Measurements from ENCODE around the gene CCDC85C. TPM values are rescaled to one million over a fixed set of nuclear protein-coding genes. Genes with fewer than 3 reads are reported as not detected.
A peak's percentile ranks its signal among the peaks of the same experiment; 100 is the strongest.

The CCDC85C gene
- total RNA-seq, 1 experiment from 2014 or later, result 19.4 TPM

- no peak for DNase-seq (ENCODE audit: low read depth)
Measured at GRCh38 chr14:99573436-99574098, 30.4 kb downstream of the CCDC85C start.

DNA sequence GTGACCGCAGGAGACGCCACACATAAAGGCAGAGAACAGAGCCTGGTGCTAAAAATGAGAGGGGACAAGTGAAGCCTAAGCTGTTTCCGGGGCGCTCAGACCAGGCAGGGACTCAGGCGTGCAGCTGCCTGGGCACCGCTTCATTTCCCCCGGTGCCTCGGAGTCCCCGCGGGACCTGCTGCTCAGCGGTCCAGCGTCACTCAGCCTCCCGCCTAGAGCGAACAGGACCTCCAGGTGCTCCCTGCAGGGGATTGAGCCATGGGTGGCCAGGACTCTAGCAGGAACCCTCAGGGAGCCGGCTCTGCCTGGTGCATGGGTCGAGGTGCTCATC, 31.0 kb downstream of the CCDC85C start:
- DNase-seq (ENCODE audit: low read depth), result no peak

GRCh38 chr14:99572173-99572999, 31.6 kb downstream of the CCDC85C start:
- no peak for DNase-seq (ENCODE audit: low read depth)

GRCh38 chr14:99571303-99571986, 32.6 kb downstream of the CCDC85C start:
- peak; percentile 30 for DNase-seq (ENCODE audit: low read depth)

DNA sequence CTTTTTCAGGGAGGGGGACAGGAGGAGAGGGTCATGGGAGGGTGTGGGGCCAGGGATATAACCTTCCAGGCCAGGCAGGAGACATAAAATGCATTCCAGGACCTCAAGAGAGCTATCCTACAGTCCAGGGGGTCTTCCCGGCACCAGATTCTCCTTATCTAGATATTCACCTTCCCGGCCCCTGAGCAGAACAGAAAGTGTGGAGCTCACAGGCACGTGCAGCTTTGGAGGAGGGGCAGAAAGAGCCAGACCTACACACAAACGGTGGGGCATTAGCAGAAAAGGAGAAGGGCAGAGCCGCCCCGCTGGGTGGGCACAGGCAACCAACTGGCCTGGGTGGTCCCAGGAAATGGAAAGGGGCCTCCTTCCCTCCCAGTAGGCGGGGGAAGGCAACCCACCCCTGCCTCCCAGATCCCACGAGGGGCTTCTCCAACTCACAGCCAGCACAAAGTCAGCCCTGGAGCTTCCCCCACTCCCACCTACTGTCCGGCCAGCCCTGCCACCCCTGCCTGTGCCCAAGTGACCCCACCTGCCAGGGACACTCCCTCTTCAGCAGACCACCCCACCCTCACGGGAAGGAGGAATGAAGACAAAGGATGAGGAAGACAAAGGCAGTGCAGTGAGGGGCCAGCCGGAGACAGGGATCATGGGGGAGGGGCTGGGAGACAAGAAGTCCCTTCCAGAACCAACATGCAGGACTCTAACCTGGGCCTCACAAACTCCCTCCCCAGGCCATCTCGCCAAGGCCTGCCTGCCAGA, 33.3 kb downstream of the CCDC85C start:
- no peak for DNase-seq (ENCODE audit: low read depth)

GRCh38 chr14:99569725-99570543, 34.1 kb downstream of the CCDC85C start:
- no peak for DNase-seq (ENCODE audit: low read depth)

DNA sequence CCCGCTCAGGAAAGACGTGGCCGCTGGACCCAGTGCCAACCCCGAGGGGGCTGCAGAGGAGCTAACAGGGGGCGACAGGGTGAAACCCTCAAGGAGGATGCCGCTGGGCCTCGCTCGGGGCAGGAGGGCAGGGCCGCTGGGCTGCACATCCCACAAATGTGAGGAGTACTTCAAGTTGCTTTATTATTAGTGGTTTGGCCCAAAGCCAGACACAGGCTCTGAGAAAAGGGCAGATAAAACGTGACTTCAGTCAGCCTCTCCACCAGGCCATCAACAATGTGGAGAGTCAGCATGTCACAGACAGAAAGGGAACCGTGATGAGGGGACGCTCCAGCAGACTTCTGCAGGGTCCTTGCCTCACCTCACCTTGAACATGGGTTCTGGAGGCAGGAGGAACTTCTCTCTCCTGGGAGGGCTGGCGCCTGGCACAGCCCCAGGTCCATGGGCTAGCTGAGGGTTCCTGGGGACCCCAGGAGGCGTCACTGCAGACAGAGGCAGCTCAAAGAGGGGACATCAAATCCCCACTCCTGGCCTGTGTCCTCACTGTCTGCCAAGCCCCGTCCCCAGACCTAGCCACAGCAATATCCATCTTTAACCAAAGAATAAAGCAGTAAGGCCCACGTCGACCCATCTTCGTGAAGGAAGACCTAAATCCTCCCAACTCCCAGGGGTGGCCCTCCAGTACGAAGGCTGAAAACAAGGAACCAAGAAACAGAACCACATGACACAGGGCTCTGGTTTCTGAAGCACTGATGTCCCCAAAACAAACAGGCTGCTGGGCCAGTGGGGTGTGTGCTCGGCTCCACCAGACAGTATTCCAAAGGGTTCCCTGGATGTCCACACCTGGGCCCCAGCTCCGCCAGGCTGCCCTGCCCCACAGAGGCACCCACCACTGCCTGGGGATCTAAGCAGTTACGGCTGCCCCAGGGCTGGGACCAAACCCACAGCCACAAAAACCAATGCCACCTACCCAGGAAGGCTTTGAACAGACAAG, 35.1 kb downstream of the CCDC85C start:
- DNase-seq (ENCODE audit: low read depth), result peak; percentile 76

DNA sequence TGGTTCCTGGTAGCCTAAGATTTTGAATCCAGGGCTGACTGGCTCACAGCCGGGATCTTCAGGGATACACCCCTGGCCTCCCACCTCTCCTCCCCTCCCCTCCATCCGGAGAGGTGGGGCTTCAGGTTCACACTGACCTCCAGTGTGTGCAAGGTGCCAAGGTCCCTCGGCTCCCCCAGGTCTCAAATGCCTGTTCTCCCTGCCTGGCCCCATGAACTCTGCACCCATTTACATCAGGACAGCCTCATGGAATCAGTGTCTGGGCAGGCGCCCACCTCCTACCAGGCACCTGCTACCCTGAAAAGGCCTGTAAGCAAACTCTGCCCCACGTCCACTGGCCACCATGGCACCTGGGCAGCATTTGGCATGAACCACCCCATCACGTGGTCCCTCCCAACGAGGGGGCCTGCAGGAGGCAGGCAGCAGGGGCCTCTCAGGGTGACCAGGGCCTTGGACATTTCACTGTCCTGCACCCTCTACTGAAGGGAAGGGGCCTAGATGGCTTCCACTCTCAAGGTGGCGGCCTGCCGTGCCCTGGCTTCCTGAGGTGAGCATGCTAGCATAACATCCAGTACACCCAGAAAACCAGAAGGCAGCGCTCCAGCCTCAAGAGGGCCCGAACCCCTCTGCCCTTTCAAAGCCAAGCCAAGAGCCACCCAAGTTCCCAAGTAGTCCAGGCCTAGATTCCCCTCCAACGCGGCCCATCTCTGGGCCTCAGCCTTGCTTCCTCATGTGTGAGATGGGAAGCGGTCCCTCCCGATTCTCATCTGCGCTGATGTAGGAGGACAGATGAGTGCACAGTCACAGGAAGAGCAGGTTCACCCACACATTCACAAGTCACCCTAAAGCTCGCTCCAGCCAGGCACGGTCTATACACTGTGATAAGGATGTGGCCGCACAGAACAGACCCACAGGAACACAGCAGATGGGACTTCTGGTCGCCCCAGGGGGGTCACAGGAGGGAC, 37.3 kb downstream of the CCDC85C start:
- DNase-seq (ENCODE audit: low read depth), result no peak

DNA sequence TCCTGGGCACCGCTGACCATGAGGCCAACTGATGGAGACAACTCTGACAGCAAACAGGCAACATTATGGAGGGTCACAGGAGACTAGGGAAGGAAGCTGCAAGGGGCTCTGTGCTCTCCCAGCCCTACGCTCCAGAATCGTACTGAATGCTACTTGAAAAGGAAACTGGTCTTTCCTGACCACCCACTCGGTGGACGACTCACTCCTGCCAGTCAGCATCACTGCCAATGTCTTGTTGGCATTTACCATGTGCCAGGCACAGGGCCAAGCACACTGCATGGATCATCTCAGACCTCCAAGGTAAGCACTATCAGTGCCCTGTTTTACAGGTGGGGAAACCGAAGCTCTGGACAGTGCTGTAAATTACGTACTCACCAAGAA, 38.0 kb downstream of the CCDC85C start:
- DNase-seq (ENCODE audit: low read depth), result no peak

DNA sequence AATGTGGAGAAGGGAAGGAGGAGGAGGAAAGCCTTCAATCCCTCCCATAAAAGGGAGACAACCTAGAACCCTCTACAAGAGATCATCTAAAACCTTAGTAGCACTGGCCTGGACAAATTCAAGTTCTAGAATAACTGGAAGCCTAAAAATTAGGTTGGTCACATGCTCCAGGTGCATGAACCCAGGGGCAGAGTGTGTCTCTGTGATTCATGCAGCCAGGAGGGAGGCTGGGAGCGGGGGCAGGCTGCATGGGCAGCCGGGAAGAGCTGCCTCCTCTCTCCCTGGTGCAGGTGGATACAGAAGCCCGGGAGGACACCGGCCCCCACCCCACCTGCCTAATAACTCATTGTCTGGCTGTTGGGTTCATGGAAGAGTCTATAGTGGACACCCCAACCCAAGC, 38.6 kb downstream of the CCDC85C start:
- DNase-seq (ENCODE audit: low read depth), result no peak

- no peak for DNase-seq (ENCODE audit: low read depth)
Measured at GRCh38 chr14:99564926-99565259, 39.1 kb downstream of the CCDC85C start.

- peak; percentile 49 for DNase-seq (ENCODE audit: low read depth)
Measured at GRCh38 chr14:99564256-99564925, 39.6 kb downstream of the CCDC85C start.

DNA sequence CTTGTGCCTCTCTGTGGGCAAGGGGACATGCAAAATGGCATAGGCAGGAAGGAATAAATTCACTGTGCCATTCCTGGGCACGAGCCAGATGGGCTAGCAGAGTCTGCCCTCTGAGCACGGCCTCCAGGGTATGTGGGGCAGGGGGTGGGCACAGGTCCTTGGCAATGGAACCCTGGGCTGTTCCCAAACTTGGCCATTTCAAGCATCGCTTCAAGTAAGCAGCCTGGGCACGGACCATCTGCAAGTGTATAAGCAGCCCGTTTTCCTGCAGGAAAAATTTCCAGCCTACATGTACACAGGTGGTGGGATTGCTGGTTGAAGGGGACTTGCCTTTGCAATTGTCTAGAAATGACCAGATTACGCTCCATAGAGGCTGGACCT, 40.3 kb downstream of the CCDC85C start:
- DNase-seq (ENCODE audit: low read depth), result no peak

- peak; percentile 87 for DNase-seq (ENCODE audit: low read depth)
Measured at GRCh38 chr14:99562856-99563748, 40.9 kb downstream of the CCDC85C start.

- no peak for DNase-seq (ENCODE audit: low read depth)
Measured at GRCh38 chr14:99561864-99562263, 42.1 kb downstream of the CCDC85C start.

- no peak for DNase-seq (ENCODE audit: low read depth)
Measured at GRCh38 chr14:99560922-99561683, 42.9 kb downstream of the CCDC85C start.

DNA sequence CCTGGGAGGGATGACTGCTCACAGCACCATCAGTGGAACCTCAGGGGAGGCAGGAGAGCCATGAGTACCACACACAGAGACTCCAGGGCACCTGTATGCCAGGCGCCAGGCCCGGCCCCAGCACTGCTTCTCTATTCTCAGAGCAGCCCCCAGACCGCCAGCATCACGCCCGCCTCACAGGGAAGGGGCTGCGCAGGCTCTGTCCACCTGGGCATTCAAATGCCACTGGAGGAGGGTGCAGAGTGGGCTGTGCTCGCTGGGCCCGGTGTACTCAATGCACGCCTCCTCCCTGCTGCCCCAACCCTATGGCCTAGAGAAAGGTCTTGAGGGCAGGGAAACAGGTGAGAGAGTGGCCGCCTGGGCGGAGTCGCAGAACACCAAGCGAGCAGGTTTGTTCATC, 43.6 kb downstream of the CCDC85C start:
- DNase-seq (ENCODE audit: low read depth), result no peak

Data from Daoy (cell line).